Measurements from ENCODE around the gene ANXA10. TPM values are rescaled to one million over a fixed set of nuclear protein-coding genes. Genes with fewer than 3 reads are reported as not detected.
"Not testable (repeated sequence)": the region's sequence is repeated elsewhere in the genome, so short reads cannot be mapped to it uniquely, and the experiment has no call there.

The ANXA10 gene
- total RNA-seq, 1 donor from 2014 or later = not detected

DNA sequence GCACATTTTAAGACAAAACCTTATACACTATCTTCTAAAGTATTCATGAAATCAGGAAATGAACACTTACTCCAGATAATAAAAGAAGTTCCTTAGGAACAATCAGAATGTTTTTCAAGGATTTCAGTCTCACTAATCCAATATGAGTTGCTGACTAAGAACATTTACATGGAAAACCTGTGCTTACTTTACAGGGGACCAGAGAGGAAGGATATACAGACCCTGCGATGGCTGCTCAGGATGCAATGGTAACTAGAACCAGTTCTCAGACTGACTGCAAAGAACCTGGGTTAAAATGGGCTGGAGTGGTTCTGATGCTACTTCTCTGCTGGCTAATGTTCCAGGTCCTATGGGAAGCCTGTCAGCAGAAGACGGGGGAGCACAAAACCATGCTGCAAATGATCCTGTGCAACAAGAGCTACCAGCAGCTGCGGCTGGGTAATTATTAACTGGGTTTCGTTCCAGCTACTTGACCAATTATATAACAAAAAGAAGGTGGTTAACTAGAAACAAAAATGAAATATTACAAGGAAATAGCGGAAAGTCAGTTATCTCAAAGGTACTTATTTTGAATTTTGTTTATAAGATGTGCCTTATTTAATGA is 85.3 kb downstream of the ANXA10 start:
- Mint-ChIP-seq H3K27ac (no peak overlapping the region), H3K27me3 (ENCODE audit: insufficient read depth) (no peaks in the 10 kb centered on the region), H3K9me3 (no peaks in the 10 kb centered on the region), H3K4me3 (no peak overlapping the region), H3K4me1 (ENCODE audit: low read depth) (no peaks in the 10 kb centered on the region), H3K36me3 (ENCODE audit: low read depth) (no peaks in the 10 kb centered on the region)
- DNase-seq (ENCODE audit: low spot score) = no peak
- intact Hi-C loops (cut with micrococcal nuclease) = no loop called here

DNA sequence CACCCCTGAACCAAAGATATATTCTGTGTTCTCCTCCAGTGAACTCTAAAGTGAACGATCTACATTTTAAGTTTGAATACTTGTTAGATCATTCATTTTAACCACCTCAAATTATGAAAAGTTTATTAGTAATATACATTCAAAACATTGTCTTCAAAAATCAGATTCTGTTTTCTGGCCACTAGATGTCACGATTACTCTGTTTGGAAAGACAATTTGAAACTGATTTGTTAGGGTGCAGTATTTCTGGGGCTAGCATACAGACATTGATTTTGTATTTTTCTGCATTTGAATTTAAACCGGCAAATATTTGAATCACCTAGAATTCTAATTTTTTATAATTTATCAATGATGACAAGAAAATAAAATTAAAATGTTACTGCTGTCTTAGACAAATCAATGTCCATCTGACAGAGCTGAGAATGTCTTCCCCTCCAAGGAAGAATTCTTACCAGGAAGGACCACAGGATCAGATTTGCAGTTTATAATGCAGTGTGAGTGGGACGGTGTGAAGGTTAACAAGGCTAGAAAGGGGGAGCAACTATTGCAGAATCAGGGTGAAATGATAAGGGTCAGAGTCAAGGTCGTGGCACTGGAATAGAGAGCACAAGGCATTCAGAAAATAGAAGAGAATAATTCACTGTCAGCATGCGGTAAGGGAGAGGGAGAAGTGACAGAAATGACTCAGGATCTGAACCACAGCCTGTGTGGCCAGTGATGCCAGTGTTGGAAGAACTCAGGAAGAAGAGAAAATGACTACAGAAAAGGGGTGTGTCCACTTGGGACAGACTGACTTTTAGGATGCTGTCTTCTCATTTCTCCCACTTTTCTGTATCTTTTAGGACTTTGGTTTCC is 91.6 kb downstream of the ANXA10 start:
- no peaks in the 10 kb centered on the region for H3K9me3 Mint-ChIP-seq
- H3K27ac Mint-ChIP-seq = no peak overlapping the region
- DNase-seq (ENCODE audit: low spot score) = no peak
- no peaks in the 10 kb centered on the region for H3K27me3 Mint-ChIP-seq (ENCODE audit: insufficient read depth)
- intact Hi-C loops (cut with micrococcal nuclease) = loop anchor here (1.0 to 10.0 kb wide), 4 partner anchors 327 to 1301 kb away; no protein-coding TSS in a partner anchor
- H3K4me3 Mint-ChIP-seq = no peak overlapping the region
- H3K36me3 Mint-ChIP-seq (ENCODE audit: low read depth) = no peaks in the 10 kb centered on the region
- peaks cover 5% of the 10 kb centered on the region for H3K4me1 Mint-ChIP-seq (ENCODE audit: low read depth)

DNA sequence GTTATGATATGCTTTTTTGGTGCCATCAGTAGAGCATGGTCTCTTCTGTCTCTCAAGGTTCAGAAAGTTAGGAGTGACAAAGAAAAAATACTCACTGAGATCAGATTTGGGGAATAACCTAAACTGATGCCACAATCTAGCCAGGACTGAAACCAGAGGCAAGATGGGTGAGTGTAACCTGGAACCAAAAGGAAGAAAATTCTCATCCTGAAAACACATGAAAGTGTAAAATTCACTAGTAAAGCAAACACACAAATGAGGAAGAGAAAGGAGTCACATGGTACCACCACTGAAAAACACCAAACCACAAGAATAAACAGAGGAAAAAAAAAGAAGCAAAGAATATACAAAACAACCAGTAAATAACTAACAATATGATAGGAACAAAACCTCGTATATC is 96.4 kb downstream of the ANXA10 start:
- intact Hi-C loops (cut with micrococcal nuclease) = loop anchor here (10.0 kb wide), 1 partner anchor 1296 kb away; no protein-coding TSS in a partner anchor
- peaks cover 2% of the 10 kb centered on the region for H3K27me3 Mint-ChIP-seq (ENCODE audit: insufficient read depth)
- no peak for DNase-seq (ENCODE audit: low spot score)
- no peaks in the 10 kb centered on the region for H3K9me3 Mint-ChIP-seq
- H3K4me3 Mint-ChIP-seq = no peak overlapping the region
- no peak overlapping the region for H3K27ac Mint-ChIP-seq
- H3K36me3 Mint-ChIP-seq (ENCODE audit: low read depth) = no peaks in the 10 kb centered on the region
- peaks cover 7% of the 10 kb centered on the region for H3K4me1 Mint-ChIP-seq (ENCODE audit: low read depth)

DNA sequence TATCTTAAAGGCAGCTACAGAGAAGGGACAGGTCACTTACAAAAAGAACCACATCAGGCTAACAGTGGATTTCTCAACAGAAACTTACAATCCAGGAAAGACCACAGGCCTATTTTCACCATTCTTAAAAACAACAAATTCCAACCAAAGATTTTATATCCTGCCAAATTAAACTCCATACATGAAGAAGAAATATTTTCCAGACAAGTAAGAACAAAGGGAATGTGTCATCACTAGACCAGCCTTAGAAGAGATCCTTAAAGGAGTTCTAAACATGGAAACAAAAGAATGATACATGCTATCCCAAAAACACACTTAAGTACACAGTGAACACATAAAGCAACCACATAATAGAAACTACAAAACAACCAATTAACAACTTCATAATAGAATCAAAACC is 105.6 kb downstream of the ANXA10 start:
- intact Hi-C loops (cut with micrococcal nuclease) = no loop called here
- peaks cover 10% of the 10 kb centered on the region for H3K36me3 Mint-ChIP-seq (ENCODE audit: low read depth)
- no peaks in the 10 kb centered on the region for H3K27me3 Mint-ChIP-seq (ENCODE audit: insufficient read depth)
- no peak for DNase-seq (ENCODE audit: low spot score)
- H3K9me3 Mint-ChIP-seq = peaks cover 15% of the 10 kb centered on the region
- no peaks in the 10 kb centered on the region for H3K4me1 Mint-ChIP-seq (ENCODE audit: low read depth)
- H3K4me3 Mint-ChIP-seq = no peak overlapping the region
- no peak overlapping the region for H3K27ac Mint-ChIP-seq

GRCh38 chr4:168199260-168199957 is 107.1 kb downstream of the ANXA10 start:
- no peak for DNase-seq (ENCODE audit: low spot score)
- H3K27ac Mint-ChIP-seq = no peak overlapping the region
- no peaks in the 10 kb centered on the region for H3K27me3 Mint-ChIP-seq (ENCODE audit: insufficient read depth)
- H3K4me1 Mint-ChIP-seq (ENCODE audit: low read depth) = no peaks in the 10 kb centered on the region
- peaks cover 22% of the 10 kb centered on the region for H3K9me3 Mint-ChIP-seq
- intact Hi-C loops (cut with micrococcal nuclease) = no loop called here
- no peak overlapping the region for H3K4me3 Mint-ChIP-seq
- H3K36me3 Mint-ChIP-seq (ENCODE audit: low read depth) = peaks cover 11% of the 10 kb centered on the region

DNA sequence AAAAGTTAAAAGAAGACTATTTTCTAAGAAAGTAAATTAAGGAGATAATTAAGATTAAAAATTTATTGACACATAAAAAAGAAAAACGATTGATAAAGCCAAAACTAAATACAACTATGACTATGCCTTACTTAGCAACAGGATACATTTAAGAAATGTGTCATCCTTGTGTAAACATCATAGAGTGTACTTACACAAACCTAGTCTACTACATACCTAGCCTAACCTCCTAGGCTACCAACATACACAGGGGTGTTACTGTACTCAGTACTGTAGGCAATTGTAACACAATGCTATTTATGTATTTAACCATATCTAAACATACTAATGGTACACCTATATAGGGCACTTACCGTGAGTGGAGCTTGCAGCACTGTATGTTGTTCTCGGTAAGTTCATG is 108.3 kb downstream of the ANXA10 start:
- peaks cover 11% of the 10 kb centered on the region for H3K36me3 Mint-ChIP-seq (ENCODE audit: low read depth)
- intact Hi-C loops (cut with micrococcal nuclease) = no loop called here

GRCh38 chr4:168203233-168203911 is 111.0 kb downstream of the ANXA10 start:
- no peak for DNase-seq (ENCODE audit: low spot score)
- intact Hi-C loops (cut with micrococcal nuclease) = no loop called here
- H3K36me3 Mint-ChIP-seq (ENCODE audit: low read depth) = peaks cover 11% of the 10 kb centered on the region
- H3K27me3 Mint-ChIP-seq (ENCODE audit: insufficient read depth) = no peaks in the 10 kb centered on the region
- peaks cover 38% of the 10 kb centered on the region for H3K9me3 Mint-ChIP-seq
- H3K4me1 Mint-ChIP-seq (ENCODE audit: low read depth) = no peaks in the 10 kb centered on the region
- no peak overlapping the region for H3K27ac Mint-ChIP-seq
- no peak overlapping the region for H3K4me3 Mint-ChIP-seq

More for the DNA sequence above, 108.3 kb downstream of the ANXA10 start:
- no peaks in the 10 kb centered on the region for H3K27me3 Mint-ChIP-seq (ENCODE audit: insufficient read depth)
- DNase-seq (ENCODE audit: low spot score) = no peak
- no peak overlapping the region for H3K27ac Mint-ChIP-seq
- H3K4me3 Mint-ChIP-seq = no peak overlapping the region
- peaks cover 33% of the 10 kb centered on the region for H3K9me3 Mint-ChIP-seq
- no peaks in the 10 kb centered on the region for H3K4me1 Mint-ChIP-seq (ENCODE audit: low read depth)

DNA sequence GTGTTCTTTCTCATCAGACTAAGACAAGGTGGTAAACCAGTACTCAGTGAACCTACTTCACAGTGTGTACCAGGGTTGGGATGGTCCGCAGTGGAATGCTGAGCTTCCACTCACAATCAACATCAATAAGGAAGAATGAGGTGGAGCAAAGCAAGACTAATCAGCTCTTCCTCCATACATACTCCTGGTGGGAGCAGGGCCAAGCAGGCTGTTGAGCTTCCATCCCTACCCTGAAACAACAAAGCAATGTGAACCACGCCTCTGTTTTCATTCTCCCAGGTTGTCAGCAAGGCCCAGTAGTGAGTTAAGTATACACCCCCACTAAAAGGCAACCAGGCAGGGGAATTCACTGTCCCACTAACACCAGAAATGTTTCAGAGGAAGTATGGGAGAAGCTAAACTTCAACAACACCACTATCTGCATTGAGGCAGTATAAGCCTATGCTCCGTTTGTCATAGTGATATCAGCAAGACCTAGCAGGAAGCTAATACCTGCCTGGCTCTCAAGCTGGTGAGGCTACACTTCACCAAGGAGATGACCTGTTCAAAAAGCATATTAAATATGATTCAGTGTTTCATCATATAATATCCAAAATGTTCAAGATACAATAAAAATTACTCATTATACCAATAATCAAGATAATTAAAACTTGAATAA is 116.7 kb downstream of the ANXA10 start:
- Mint-ChIP-seq H3K36me3 (ENCODE audit: low read depth) (peaks cover 13% of the 10 kb centered on the region), H3K27me3 (ENCODE audit: insufficient read depth) (no peaks in the 10 kb centered on the region), H3K9me3 (peaks cover 19% of the 10 kb centered on the region), H3K4me3 (no peak overlapping the region), H3K4me1 (ENCODE audit: low read depth) (no peaks in the 10 kb centered on the region), H3K27ac (no peak overlapping the region)
- intact Hi-C loops (cut with micrococcal nuclease) = no loop called here
- no peak for DNase-seq (ENCODE audit: low spot score)

DNA sequence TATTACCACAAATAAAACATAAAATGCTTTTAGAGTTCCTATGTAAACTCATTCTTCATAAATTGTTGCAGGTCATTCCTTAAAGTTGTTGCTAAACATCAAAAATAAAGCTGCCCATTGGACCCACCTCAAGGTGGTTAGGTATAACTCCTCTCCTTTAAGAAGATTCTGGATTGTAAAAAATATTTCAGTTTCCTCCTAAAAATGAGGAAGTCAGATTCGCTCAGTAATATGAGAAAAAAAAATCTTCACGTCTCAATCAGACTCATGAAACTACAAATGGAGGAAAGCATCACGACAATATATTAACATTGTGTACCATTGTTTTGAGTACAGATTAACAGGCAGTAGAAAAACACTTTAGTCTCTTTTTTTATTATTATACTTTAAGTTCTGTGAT is 120.3 kb downstream of the ANXA10 start:
- Mint-ChIP-seq H3K27me3 (ENCODE audit: insufficient read depth) (no peaks in the 10 kb centered on the region), H3K4me1 (ENCODE audit: low read depth) (no peaks in the 10 kb centered on the region), H3K27ac (no peak overlapping the region), H3K4me3 (no peak overlapping the region), H3K9me3 (peaks cover 9% of the 10 kb centered on the region), H3K36me3 (ENCODE audit: low read depth) (peaks cover 43% of the 10 kb centered on the region)
- intact Hi-C loops (cut with micrococcal nuclease) = no loop called here
- no peak for DNase-seq (ENCODE audit: low spot score)

DNA sequence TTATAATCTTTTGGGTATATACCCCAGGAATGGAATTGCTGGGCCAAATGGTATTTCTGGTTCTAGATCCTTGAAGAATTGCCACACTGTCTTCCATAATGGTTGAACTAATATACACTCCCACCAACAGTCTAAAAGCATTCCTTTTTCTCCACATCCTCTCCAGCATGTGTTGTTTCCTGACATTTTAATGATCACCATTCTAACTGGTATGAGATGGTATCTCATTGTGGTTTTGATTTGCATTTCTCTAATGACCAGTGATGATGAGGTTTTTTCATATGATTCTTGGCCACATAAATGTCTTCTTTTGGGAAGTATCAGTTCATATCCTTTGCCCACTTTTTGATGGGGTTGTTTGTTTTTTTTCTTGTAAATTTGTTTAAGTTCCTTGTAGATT is 121.2 kb downstream of the ANXA10 start:
- H3K36me3 Mint-ChIP-seq (ENCODE audit: low read depth) = peaks cover 48% of the 10 kb centered on the region
- H3K27me3 Mint-ChIP-seq (ENCODE audit: insufficient read depth); H3K27ac Mint-ChIP-seq; intact Hi-C loops (cut with micrococcal nuclease); H3K9me3 Mint-ChIP-seq; DNase-seq (ENCODE audit: low spot score); H3K4me1 Mint-ChIP-seq (ENCODE audit: low read depth); H3K4me3 Mint-ChIP-seq: not testable (repeated sequence)

DNA sequence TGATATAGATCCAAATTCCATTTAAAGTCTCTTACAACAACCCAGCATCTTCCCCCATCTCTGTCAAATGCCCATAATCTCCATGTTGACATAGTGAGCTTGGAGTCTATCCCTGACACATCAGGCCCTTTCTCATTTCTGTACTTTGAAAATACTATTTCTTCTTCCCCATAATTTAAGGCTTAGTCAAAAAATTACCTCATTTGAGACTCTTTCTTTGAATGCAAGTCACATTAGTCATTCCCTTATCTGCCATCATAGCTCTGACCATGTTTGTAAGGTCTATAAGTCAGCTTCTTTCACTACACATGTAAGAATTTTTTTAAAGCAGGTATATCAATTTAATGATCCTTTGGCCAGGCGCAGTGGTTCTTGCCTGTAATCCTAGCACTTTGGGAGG is 126.3 kb downstream of the ANXA10 start:
- intact Hi-C loops (cut with micrococcal nuclease) = no loop called here
- Mint-ChIP-seq H3K4me3 (no peak overlapping the region), H3K4me1 (ENCODE audit: low read depth) (no peaks in the 10 kb centered on the region), H3K27ac (no peak overlapping the region), H3K27me3 (ENCODE audit: insufficient read depth) (no peaks in the 10 kb centered on the region), H3K9me3 (peaks cover 9% of the 10 kb centered on the region), H3K36me3 (ENCODE audit: low read depth) (peaks cover 72% of the 10 kb centered on the region)
- no peak for DNase-seq (ENCODE audit: low spot score)

DNA sequence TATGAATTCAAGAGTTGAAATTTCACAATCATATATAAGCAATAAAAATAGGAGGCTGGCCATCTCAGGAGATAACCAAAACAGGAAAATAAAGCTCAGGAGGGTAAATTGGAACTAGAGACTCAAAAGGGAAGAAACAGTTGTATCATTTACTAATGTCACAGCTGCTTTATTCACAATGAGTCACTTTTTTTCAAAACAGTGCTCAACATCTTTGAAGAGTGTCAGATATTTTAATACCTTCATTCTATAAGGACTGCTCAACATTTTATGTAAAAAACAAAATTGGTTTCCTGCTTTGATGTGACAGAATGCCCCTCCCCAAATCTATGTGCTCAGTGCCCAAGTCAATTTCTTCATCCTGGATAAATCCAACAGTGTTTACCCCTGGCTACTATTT is 128.6 kb downstream of the ANXA10 start:
- Mint-ChIP-seq H3K27ac (no peak overlapping the region), H3K9me3 (no peaks in the 10 kb centered on the region), H3K4me1 (ENCODE audit: low read depth) (no peaks in the 10 kb centered on the region), H3K36me3 (ENCODE audit: low read depth) (peaks cover 61% of the 10 kb centered on the region), H3K4me3 (no peak overlapping the region), H3K27me3 (ENCODE audit: insufficient read depth) (no peaks in the 10 kb centered on the region)
- intact Hi-C loops (cut with micrococcal nuclease) = no loop called here
- DNase-seq (ENCODE audit: low spot score) = no peak

All from activated T-helper 1 cell treated with anti-CD3 and anti-CD28 coated beads, Interleukin-12 subunit alpha, Interleukin-12 subunit beta, Interleukin-2, Interleukin-4 antibody, amounts not matched to agents 30 ng/mL and 10 ng/mL and 1 ng/mL, durations not matched to agents 14 hours and 24 hours and 36 hours (primary cell).